HG02884 (cell line): Measurements from ENCODE around the gene TFPI.
"Not testable (repeated sequence)": the region's sequence is repeated elsewhere in the genome, so short reads cannot be mapped to it uniquely, and the experiment has no call there.

Source experiments
- ATAC-seq: cut with Tn5 transposase; IDR thresholded peaks from one replicate; pipeline ENCODE4 v1.9.1; 2021; ENCODE audit warnings: mild to moderate bottlenecking, moderate library complexity; ENCODE audit not compliant: unreplicated experiment

The TFPI gene

DNA sequence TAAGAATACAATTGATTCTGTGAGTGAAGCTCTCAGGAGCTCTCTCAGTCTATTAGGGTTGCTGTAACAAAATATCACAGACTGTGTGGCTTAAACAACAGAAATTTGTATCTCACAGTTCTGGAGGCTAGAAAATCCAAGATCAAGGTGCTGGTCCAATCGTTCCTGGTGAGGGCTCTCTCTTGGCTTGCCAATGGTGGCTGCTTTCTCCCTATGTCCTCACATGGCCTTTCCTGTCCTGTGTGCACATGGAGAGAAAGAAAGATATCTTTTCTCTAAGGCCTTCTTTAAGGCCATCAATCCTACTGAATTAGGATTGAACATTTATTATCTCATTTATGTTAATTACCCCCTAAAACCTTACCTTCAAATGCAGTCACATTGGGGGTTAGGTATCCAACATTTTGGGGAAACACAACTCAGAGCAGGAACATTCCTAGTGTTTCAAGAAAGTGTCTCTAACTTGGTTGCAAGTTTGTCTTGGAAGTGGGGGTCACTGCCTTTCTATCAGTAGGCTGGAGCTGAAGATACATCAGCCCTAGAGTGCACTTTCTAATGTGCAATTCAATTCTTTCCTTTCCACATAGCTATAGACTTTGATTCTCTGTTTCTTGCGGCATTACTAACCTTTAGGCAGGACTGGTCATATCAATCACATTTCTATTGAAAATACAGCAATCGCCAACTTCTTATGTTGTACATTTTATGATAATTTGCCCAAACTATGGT lies 24.8 kb downstream of the TFPI start:
- no peak for ATAC-seq

GRCh38 chr2:187528042-187528441 lies 26.2 kb downstream of the TFPI start:
- ATAC-seq, result no peak

DNA sequence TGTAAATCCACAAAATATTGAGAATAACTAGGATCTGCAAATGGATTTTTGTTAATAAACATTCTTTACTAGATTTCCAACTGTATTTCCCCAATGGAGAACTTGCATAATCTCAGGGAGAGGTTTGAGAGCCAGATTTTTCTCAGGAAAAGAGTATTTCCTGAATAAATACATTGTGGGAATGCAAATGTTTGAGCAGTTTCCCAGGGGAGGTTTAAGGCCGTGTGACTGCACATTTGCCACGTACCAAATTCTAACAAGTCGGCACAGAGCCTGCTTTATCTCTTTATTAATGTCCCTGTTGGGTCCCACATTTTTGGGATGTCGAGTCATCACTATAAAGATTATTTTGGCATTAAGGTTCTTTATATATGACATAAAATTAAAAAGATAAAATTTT lies 27.0 kb downstream of the TFPI start:
- ATAC-seq, result no peak

- ATAC-seq, result no peak
These were observed 27.4 kb downstream of the TFPI start for GRCh38 chr2:187526792-187527191.

GRCh38 chr2:187525163-187525900 lies 28.9 kb downstream of the TFPI start:
- no peak for ATAC-seq

GRCh38 chr2:187523325-187523724 lies 30.9 kb downstream of the TFPI start:
- no peak for ATAC-seq

- no peak for ATAC-seq
These were observed 34.1 kb downstream of the TFPI start for GRCh38 chr2:187520121-187520624.

DNA sequence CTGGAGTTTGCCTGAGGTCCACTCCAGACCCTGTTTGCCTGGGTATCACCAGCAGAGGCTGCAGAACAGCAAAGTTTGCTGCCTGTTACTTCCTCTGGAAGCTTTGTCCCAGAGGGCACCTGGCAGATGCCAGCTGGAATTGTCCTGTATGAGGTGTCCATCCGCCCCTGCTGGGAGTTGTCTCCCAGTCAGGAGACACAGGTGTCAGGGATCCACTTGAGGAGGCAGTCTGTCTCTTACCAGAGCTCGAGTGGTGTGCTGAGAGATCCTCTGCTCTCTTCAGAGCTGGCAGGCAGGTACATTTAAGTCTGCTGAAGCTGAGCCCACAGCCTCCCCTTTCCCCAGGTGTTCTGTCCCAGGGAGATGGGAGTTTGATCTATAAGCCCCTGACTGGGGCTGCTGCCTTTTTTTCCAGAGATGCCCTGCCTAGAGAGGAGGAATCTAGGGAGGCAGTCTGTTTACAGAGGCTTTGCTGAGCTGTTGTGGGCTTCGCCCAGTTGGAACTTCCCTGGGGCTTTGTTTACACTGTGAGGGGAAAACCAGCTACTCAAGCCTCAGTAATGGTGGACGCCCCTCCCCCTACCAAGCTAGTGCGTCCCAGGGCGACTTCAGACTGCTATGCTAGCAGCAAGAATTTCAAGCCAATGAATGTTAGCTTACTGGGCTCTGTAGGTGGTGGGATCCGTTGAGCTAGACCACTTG lies 34.7 kb downstream of the TFPI start:
- no peak for ATAC-seq

DNA sequence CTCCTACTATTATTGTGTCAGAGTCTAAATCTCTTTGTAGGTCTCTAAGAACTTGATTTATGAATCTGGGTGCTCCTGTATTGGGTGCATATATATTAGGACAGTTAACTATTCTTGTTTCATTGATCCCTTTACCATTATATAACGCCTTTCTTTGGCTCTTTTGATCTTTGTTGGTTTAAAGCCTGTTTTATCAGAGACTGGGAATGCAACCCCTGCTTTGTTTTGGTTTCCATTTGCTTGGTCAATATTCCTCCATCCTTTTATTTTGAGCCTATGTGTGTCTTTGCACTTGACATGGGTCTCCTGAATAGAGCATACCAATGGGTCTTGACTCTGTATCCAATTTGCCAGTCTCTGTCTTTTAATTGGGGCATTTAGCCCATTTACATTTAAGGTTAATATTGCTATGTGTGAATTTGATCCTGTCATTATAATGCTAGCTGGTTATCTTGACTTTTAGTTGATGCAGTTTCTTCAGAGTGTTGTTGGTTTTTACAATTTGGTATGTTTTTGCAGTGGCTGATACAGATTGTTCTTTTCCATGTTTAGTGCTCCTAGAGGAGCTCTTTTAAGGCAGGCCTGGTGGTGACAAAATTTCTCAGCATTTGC lies 36.4 kb downstream of the TFPI start:
- ATAC-seq, result not testable (repeated sequence)

GRCh38 chr2:187516630-187517510 lies 37.4 kb downstream of the TFPI start:
- not testable (repeated sequence) for ATAC-seq

- ATAC-seq, result no peak
These were observed 39.3 kb downstream of the TFPI start for GRCh38 chr2:187514930-187515329.

DNA sequence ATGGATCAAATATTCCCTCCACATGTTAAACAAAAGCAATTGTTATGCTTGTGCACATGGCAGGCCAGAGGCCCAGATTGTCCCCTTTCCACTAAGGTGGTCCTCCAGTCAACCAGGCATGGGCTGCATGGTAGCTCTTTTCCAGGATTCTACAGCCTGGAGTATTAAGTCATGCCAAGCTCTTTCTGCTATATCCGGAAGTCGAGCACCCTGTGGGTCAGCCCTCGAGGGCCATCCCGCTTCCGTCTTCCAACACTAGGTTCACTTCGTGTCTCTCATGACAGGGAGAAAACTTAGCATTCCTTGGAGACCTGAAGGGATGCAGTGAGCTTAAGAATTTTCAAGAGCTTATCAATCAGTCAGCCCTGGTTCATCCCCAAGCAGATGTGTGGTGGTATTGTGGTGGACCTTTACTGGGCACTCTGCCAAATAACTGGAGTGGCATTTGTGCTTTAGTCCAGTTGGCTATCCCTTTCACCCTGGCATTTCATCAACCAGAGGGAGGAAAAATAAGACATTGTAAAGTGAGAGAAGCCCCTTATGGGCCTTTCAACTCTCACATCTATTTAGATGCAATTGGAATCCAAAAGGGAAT lies 39.9 kb downstream of the TFPI start:
- ATAC-seq, result not testable (repeated sequence)

GRCh38 chr2:187513460-187514234 lies 40.6 kb downstream of the TFPI start:
- not testable (repeated sequence) for ATAC-seq

- ATAC-seq, result no peak
These were observed 42.6 kb downstream of the TFPI start for GRCh38 chr2:187511356-187512315.

- ATAC-seq, result not testable (repeated sequence)
These were observed 43.5 kb downstream of the TFPI start for GRCh38 chr2:187510419-187511355.

DNA sequence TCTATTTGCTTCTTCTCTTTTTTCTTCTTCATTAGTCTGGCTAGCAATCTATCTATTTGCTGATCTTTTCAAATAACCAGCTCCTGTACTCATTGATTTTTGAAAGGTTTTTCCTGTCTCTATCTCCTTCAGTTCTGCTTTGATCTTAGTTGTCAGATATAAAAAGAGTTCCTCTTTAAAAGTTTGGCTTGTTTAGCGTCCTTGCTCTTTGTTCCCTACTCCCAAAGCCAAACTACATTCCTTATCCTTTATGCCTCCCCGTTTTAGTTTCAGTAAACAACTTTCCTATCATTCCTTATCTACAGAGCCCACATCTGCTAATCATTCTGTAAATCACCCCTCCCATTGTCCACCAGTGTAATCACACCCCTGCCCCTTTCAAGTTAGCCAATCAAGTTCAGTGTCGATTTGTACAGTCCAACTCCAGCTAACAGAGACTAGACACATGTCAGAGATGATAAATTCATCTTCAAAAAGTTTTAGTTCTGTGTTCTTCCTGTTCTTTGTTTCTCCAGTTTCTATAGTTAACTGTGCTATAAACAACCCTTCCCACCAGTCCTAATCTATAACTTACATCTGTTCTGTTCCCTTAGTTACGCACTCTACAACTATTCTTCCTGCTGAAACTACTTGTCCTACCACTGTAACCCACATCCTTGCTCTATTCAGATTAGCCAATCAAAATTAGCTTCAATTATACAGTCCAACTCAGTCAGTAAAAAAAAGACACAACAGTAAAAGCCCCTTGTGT lies 44.4 kb downstream of the TFPI start:
- ATAC-seq, result no peak
